ENCODE measurements around the gene TMCO6. TPM values are rescaled to one million over a fixed set of nuclear protein-coding genes. Genes with fewer than 3 reads are reported as not detected.
"Not testable (repeated sequence)": the region's sequence is repeated elsewhere in the genome, so short reads cannot be mapped to it uniquely, and the experiment has no call there.

TMCO6 gene
- polyA plus RNA-seq, 1 donor from 2014 or later: 23.5 TPM

- TF ChIP-seq MXI1 (conservative IDR thresholded peaks at IDR 0.05; ENCODE audit: poor library complexity, severe bottlenecking) (no peak), EZH2 (IDR thresholded peaks at IDR 0.05; ENCODE audit: borderline replicate concordance, insufficient read depth, low read length, poor library complexity, severe bottlenecking) (no peak), TAF1 (IDR thresholded peaks at IDR 0.05; ENCODE audit: low read depth) (no peak), RAD21 (conservative IDR thresholded peaks at IDR 0.05) (no peak), POLR2AphosphoS5 (IDR thresholded peaks at IDR 0.05) (no peak), SMC3 (conservative IDR thresholded peaks at IDR 0.05; ENCODE audit: poor library complexity) (no peak), EP300 (conservative IDR thresholded peaks at IDR 0.05; ENCODE audit: poor library complexity, severe bottlenecking) (no peak)
- TF ChIP-seq, protein P1, sequence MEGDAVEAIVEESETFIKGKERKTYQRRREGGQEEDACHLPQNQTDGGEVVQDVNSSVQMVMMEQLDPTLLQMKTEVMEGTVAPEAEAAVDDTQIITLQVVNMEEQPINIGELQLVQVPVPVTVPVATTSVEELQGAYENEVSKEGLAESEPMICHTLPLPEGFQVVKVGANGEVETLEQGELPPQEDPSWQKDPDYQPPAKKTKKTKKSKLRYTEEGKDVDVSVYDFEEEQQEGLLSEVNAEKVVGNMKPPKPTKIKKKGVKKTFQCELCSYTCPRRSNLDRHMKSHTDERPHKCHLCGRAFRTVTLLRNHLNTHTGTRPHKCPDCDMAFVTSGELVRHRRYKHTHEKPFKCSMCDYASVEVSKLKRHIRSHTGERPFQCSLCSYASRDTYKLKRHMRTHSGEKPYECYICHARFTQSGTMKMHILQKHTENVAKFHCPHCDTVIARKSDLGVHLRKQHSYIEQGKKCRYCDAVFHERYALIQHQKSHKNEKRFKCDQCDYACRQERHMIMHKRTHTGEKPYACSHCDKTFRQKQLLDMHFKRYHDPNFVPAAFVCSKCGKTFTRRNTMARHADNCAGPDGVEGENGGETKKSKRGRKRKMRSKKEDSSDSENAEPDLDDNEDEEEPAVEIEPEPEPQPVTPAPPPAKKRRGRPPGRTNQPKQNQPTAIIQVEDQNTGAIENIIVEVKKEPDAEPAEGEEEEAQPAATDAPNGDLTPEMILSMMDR (IDR thresholded peaks at IDR 0.05; ENCODE audit: poor library complexity, severe bottlenecking): no peak
- TF ChIP-seq, protein P2, sequence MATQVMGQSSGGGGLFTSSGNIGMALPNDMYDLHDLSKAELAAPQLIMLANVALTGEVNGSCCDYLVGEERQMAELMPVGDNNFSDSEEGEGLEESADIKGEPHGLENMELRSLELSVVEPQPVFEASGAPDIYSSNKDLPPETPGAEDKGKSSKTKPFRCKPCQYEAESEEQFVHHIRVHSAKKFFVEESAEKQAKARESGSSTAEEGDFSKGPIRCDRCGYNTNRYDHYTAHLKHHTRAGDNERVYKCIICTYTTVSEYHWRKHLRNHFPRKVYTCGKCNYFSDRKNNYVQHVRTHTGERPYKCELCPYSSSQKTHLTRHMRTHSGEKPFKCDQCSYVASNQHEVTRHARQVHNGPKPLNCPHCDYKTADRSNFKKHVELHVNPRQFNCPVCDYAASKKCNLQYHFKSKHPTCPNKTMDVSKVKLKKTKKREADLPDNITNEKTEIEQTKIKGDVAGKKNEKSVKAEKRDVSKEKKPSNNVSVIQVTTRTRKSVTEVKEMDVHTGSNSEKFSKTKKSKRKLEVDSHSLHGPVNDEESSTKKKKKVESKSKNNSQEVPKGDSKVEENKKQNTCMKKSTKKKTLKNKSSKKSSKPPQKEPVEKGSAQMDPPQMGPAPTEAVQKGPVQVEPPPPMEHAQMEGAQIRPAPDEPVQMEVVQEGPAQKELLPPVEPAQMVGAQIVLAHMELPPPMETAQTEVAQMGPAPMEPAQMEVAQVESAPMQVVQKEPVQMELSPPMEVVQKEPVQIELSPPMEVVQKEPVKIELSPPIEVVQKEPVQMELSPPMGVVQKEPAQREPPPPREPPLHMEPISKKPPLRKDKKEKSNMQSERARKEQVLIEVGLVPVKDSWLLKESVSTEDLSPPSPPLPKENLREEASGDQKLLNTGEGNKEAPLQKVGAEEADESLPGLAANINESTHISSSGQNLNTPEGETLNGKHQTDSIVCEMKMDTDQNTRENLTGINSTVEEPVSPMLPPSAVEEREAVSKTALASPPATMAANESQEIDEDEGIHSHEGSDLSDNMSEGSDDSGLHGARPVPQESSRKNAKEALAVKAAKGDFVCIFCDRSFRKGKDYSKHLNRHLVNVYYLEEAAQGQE (IDR thresholded peaks at IDR 0.05; ENCODE audit: borderline replicate concordance): no peak
- H3K4me3 ChIP-seq (ENCODE audit: low read length): peak overlapping the region; percentile 99
- H3K9me3 ChIP-seq (ENCODE audit: low read length): no peaks in the 10 kb centered on the region
- no peaks in the 10 kb centered on the region for H3K27me3 ChIP-seq (ENCODE audit: insufficient read depth, low read depth, low read length)
- no peaks in the 10 kb centered on the region for H4K20me1 ChIP-seq (ENCODE audit: insufficient read depth)
- H3K4me2 ChIP-seq (ENCODE audit: low read length): peak overlapping the region; percentile 91
- peak overlapping the region; percentile 77 for H3K9ac ChIP-seq (ENCODE audit: low read length)
- no peaks in the 10 kb centered on the region for H3F3A ChIP-seq (ENCODE audit: insufficient read depth, low read length, poor library complexity, severe bottlenecking)
- no peaks in the 10 kb centered on the region for H3K9me2 ChIP-seq (ENCODE audit: insufficient read depth, low read length)
- H3K79me2 ChIP-seq (replicated peaks; ENCODE audit: insufficient read depth, low read length): peaks cover 20% of the 10 kb centered on the region
- H3K36me3 ChIP-seq (ENCODE audit: insufficient read depth, low read length): peaks cover 5% of the 10 kb centered on the region
- peak overlapping the region; percentile 88 for H3K27ac ChIP-seq (ENCODE audit: low read length)
- peak overlapping the region; percentile 66 for H2AFZ ChIP-seq (ENCODE audit: low read depth, low read length)
Measured at GRCh38 chr5:140647042-140647419, 7.8 kb downstream of the TMCO6 start.

GRCh38 chr5:140658870-140659269, 19.6 kb downstream of the TMCO6 start:
- Histone ChIP-seq H3K9ac (ENCODE audit: low read length) (no peak overlapping the region), H3K4me3 (ENCODE audit: low read length) (no peak overlapping the region), H3F3A (ENCODE audit: insufficient read depth, low read length, poor library complexity, severe bottlenecking) (no peaks in the 10 kb centered on the region), H2AFZ (ENCODE audit: low read depth, low read length) (no peak overlapping the region), H3K36me3 (ENCODE audit: insufficient read depth, low read length) (peaks cover 21% of the 10 kb centered on the region), H3K9me3 (ENCODE audit: low read length) (no peaks in the 10 kb centered on the region), H4K20me1 (ENCODE audit: insufficient read depth) (no peaks in the 10 kb centered on the region), H3K27me3 (ENCODE audit: insufficient read depth, low read depth, low read length) (no peaks in the 10 kb centered on the region), H3K9me2 (ENCODE audit: insufficient read depth, low read length) (no peaks in the 10 kb centered on the region), H3K4me2 (ENCODE audit: low read length) (no peak overlapping the region), H3K79me2 (replicated peaks; ENCODE audit: insufficient read depth, low read length) (no peaks in the 10 kb centered on the region), H3K27ac (ENCODE audit: low read length) (no peak overlapping the region)
- TF ChIP-seq RAD21 (conservative IDR thresholded peaks at IDR 0.05): no peak
- TF ChIP-seq TAF1 (IDR thresholded peaks at IDR 0.05; ENCODE audit: low read depth): no peak
- no peak for TF ChIP-seq SMC3 (conservative IDR thresholded peaks at IDR 0.05; ENCODE audit: poor library complexity)
- no peak for TF ChIP-seq EZH2 (IDR thresholded peaks at IDR 0.05; ENCODE audit: borderline replicate concordance, insufficient read depth, low read length, poor library complexity, severe bottlenecking)
- no peak for TF ChIP-seq POLR2AphosphoS5 (IDR thresholded peaks at IDR 0.05)
- TF ChIP-seq, protein P1 (IDR thresholded peaks at IDR 0.05; ENCODE audit: poor library complexity, severe bottlenecking): no peak
- TF ChIP-seq, protein P2 (IDR thresholded peaks at IDR 0.05; ENCODE audit: borderline replicate concordance): no peak
- TF ChIP-seq MXI1 (conservative IDR thresholded peaks at IDR 0.05; ENCODE audit: poor library complexity, severe bottlenecking): no peak
- TF ChIP-seq EP300 (conservative IDR thresholded peaks at IDR 0.05; ENCODE audit: poor library complexity, severe bottlenecking): no peak

DNA sequence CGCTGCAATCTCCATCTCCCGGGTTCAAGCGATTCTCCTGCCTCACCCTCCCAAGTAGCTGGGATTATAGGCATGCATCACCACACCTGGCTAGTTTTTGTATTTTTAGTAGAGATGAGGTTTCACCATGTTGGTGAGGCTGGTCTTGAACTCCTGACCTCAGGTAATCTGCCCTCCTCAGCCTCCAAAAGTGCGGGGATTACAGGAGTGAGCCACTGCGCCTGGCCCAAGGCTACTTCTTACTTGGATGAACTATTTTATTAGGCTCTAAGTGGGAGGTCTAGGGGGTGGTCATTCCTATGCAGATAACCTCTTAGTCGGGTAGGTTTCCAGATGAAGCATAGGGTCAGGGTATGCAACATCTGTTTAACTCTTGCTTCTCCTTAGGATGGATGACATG, 21.1 kb downstream of the TMCO6 start:
- H3K9me2 ChIP-seq (ENCODE audit: insufficient read depth, low read length); H3K9me3 ChIP-seq (ENCODE audit: low read length); H2AFZ ChIP-seq (ENCODE audit: low read depth, low read length); H3K4me3 ChIP-seq (ENCODE audit: low read length); H3K27me3 ChIP-seq (ENCODE audit: insufficient read depth, low read depth, low read length); H4K20me1 ChIP-seq (ENCODE audit: insufficient read depth); H3F3A ChIP-seq (ENCODE audit: insufficient read depth, low read length, poor library complexity, severe bottlenecking); H3K79me2 ChIP-seq (replicated peaks; ENCODE audit: insufficient read depth, low read length); H3K4me2 ChIP-seq (ENCODE audit: low read length); H3K9ac ChIP-seq (ENCODE audit: low read length); H3K27ac ChIP-seq (ENCODE audit: low read length): not testable (repeated sequence)
- H3K36me3 ChIP-seq (ENCODE audit: insufficient read depth, low read length): peaks cover 17% of the 10 kb centered on the region

Data from neural cell (in vitro differentiated cells).